ENCODE results near the gene OXLD1. TPM values are rescaled to one million over a fixed set of nuclear protein-coding genes. Genes with fewer than 3 reads are reported as not detected.

Gene OXLD1
- total and polyA plus RNA-seq, 10 of the 15 experiments (the other 5 are each of a cell fraction or from before 2014, with no cell fraction given), result 4.6 to 89.5 (median 39.8) TPM

DNA sequence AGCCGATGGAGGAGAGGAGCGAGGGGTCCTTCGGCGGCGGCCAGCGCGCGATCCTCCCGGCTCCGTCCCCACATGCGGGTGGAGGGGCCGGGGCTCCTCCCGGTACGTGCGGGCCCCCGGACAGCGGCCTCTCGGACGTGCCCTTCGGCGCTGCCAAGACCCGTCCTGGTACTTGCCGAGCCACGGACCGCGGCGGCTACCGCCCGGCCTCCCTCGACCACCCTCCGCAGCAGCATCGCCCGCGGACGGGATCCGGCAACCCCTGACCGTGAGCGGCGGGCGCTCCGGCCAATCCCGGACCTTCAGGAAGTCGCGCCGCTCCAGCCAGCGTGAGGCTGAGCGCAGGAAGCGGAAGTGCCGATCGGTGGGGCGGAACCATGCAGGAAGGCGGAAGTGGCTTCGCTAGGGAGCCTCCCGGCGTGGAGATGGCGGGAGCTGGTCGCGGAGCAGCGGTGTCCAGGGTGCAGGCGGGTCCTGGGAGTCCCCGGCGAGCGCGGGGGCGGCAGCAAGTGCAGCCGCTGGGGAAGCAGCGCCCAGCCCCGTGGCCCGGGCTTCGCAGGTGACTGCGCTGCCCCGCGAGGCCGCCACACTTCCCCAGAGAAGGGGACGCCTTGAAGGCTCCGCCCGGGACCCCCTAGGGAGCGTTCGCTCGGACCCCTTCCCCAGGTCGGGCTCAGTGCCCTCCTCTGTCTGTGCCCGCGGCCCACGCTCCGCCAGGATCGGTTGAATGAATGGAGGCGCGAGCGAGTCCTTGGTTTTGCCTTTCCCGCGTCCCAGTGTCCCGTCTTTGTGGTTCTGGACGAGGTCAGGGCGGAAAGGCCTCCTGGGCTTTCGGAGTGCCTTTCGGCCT lies at the start of gene OXLD1, which contains the start of gene CCDC137 (continued):
- TF ChIP-seq BRCA1 (IDR thresholded peaks at IDR 0.05; ENCODE audit: low read depth, low read length) (no peak), STAT3 (IDR thresholded peaks at IDR 0.05; ENCODE audit: low read depth, low read length) (no peak), CHD1 (IDR thresholded peaks at IDR 0.05; ENCODE audit: low read depth, low read length) (no peak), SPI1 (IDR thresholded peaks at IDR 0.05; ENCODE audit: borderline replicate concordance, insufficient read depth, low read depth, low read length) (peak; percentile 91), NFXL1 (IDR thresholded peaks at IDR 0.05; ENCODE audit: borderline replicate concordance) (no peak), FOXK2 (IDR thresholded peaks at IDR 0.05) (no peak), IRF4 (IDR thresholded peaks at IDR 0.05; ENCODE audit: low read depth, low read length) (no peak), CREM (IDR thresholded peaks at IDR 0.05; ENCODE audit: low read depth) (peak; percentile 9; the same call in 1 of the 2 replicates), MTA3 (IDR thresholded peaks at IDR 0.05; ENCODE audit: borderline replicate concordance, low read length) (no peak), SIX5 (IDR thresholded peaks at IDR 0.05; ENCODE audit: low read depth, low read length, severe bottlenecking) (peak; percentile 43), SMC3 (IDR thresholded peaks at IDR 0.05; ENCODE audit: borderline replicate concordance, low read length) (no peak), IKZF2 (IDR thresholded peaks at IDR 0.05) (peak in 1 of 2 experiments; percentile 5; a peak in 1 of 4 replicates), FOS (IDR thresholded peaks at IDR 0.05; ENCODE audit: borderline replicate concordance, extremely low read depth, insufficient read length) (peak; percentile 57), EP300 (IDR thresholded peaks at IDR 0.05; ENCODE audit: borderline replicate concordance in 1 of 2, control insufficient read depth in 1 of 2, low read depth in 2 of 2, low read length in 2 of 2) (no peak), DPF2 (IDR thresholded peaks at IDR 0.05) (peak; percentile 100), RB1 (IDR thresholded peaks at IDR 0.05; ENCODE audit: borderline replicate concordance) (peak; percentile 79; the same call in 1 of the 2 replicates), FOXM1 (IDR thresholded peaks at IDR 0.05; ENCODE audit: low read depth, low read length) (no peak)
- TF ChIP-seq, protein P1, sequence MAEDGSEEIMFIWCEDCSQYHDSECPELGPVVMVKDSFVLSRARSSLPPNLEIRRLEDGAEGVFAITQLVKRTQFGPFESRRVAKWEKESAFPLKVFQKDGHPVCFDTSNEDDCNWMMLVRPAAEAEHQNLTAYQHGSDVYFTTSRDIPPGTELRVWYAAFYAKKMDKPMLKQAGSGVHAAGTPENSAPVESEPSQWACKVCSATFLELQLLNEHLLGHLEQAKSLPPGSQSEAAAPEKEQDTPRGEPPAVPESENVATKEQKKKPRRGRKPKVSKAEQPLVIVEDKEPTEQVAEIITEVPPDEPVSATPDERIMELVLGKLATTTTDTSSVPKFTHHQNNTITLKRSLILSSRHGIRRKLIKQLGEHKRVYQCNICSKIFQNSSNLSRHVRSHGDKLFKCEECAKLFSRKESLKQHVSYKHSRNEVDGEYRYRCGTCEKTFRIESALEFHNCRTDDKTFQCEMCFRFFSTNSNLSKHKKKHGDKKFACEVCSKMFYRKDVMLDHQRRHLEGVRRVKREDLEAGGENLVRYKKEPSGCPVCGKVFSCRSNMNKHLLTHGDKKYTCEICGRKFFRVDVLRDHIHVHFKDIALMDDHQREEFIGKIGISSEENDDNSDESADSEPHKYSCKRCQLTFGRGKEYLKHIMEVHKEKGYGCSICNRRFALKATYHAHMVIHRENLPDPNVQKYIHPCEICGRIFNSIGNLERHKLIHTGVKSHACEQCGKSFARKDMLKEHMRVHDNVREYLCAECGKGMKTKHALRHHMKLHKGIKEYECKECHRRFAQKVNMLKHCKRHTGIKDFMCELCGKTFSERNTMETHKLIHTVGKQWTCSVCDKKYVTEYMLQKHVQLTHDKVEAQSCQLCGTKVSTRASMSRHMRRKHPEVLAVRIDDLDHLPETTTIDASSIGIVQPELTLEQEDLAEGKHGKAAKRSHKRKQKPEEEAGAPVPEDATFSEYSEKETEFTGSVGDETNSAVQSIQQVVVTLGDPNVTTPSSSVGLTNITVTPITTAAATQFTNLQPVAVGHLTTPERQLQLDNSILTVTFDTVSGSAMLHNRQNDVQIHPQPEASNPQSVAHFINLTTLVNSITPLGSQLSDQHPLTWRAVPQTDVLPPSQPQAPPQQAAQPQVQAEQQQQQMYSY (CRISPR knock-in tag; IDR thresholded peaks at IDR 0.05), result no peak
- TF ChIP-seq, protein P2, sequence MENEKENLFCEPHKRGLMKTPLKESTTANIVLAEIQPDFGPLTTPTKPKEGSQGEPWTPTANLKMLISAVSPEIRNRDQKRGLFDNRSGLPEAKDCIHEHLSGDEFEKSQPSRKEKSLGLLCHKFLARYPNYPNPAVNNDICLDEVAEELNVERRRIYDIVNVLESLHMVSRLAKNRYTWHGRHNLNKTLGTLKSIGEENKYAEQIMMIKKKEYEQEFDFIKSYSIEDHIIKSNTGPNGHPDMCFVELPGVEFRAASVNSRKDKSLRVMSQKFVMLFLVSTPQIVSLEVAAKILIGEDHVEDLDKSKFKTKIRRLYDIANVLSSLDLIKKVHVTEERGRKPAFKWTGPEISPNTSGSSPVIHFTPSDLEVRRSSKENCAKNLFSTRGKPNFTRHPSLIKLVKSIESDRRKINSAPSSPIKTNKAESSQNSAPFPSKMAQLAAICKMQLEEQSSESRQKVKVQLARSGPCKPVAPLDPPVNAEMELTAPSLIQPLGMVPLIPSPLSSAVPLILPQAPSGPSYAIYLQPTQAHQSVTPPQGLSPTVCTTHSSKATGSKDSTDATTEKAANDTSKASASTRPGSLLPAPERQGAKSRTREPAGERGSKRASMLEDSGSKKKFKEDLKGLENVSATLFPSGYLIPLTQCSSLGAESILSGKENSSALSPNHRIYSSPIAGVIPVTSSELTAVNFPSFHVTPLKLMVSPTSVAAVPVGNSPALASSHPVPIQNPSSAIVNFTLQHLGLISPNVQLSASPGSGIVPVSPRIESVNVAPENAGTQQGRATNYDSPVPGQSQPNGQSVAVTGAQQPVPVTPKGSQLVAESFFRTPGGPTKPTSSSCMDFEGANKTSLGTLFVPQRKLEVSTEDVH (IDR thresholded peaks at IDR 0.05; ENCODE audit: low read depth, partially characterized antibody), result peak; percentile 92
- TF ChIP-seq, protein P3, sequence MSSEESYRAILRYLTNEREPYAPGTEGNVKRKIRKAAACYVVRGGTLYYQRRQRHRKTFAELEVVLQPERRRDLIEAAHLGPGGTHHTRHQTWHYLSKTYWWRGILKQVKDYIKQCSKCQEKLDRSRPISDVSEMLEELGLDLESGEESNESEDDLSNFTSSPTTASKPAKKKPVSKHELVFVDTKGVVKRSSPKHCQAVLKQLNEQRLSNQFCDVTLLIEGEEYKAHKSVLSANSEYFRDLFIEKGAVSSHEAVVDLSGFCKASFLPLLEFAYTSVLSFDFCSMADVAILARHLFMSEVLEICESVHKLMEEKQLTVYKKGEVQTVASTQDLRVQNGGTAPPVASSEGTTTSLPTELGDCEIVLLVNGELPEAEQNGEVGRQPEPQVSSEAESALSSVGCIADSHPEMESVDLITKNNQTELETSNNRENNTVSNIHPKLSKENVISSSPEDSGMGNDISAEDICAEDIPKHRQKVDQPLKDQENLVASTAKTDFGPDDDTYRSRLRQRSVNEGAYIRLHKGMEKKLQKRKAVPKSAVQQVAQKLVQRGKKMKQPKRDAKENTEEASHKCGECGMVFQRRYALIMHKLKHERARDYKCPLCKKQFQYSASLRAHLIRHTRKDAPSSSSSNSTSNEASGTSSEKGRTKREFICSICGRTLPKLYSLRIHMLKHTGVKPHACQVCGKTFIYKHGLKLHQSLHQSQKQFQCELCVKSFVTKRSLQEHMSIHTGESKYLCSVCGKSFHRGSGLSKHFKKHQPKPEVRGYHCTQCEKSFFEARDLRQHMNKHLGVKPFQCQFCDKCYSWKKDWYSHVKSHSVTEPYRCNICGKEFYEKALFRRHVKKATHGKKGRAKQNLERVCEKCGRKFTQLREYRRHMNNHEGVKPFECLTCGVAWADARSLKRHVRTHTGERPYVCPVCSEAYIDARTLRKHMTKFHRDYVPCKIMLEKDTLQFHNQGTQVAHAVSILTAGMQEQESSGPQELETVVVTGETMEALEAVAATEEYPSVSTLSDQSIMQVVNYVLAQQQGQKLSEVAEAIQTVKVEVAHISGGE (CRISPR knock-in tag; IDR thresholded peaks at IDR 0.05), result no peak

Data from GM12878 (cell line).